ENCODE data around the gene EFR3B. TPM values are rescaled to one million over a fixed set of nuclear protein-coding genes. Genes with fewer than 3 reads are reported as not detected.

Gene EFR3B
- total RNA-seq, 4 donors from 2014 or later = 0.40 to 1.2 (median 0.65) TPM

DNA sequence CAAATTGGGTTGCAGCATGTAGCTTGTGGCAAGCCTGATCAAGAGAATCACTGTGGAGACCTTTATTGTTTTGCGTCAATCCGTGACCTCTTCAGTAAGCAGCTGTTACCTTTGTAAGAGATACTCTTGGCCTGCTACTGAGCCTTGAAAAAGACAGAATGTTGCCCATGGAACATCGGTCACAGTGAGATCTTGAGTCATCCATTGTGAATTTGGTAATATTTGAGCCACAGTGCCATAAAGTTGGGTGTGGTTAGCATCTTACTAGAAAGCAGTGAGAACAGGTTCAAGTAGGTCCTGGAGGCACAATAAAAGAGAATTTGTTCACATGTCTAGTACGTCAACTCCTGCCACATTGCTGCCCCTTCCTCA, 12.7 kb upstream of the EFR3B start:
- TF ChIP-seq, protein P1, sequence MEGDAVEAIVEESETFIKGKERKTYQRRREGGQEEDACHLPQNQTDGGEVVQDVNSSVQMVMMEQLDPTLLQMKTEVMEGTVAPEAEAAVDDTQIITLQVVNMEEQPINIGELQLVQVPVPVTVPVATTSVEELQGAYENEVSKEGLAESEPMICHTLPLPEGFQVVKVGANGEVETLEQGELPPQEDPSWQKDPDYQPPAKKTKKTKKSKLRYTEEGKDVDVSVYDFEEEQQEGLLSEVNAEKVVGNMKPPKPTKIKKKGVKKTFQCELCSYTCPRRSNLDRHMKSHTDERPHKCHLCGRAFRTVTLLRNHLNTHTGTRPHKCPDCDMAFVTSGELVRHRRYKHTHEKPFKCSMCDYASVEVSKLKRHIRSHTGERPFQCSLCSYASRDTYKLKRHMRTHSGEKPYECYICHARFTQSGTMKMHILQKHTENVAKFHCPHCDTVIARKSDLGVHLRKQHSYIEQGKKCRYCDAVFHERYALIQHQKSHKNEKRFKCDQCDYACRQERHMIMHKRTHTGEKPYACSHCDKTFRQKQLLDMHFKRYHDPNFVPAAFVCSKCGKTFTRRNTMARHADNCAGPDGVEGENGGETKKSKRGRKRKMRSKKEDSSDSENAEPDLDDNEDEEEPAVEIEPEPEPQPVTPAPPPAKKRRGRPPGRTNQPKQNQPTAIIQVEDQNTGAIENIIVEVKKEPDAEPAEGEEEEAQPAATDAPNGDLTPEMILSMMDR (IDR thresholded peaks at IDR 0.05) = no peak
- TF ChIP-seq POLR2A (IDR thresholded peaks at IDR 0.05) = no peak

DNA sequence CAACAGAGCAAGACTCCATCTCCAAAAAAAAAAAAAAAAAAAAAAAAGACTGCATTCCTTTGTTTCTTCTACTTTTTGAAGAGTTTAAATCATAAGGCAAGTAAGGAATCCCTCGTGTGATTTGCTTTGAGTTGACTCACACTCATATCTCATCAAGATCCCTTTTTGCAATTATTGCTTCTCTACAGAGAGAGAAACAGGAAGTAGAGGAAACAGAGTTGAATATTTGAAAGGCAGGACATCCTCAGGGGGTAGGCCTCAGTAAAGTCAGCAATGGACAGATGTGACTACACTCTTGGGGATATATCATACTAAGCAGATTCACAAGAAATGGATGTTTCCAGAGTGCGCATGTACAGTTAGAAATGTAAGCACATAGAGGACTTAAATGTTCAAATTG, 11.2 kb upstream of the EFR3B start:
- Histone ChIP-seq H3K4me3 (no peak overlapping the region), H3K27me3 (no peaks in the 10 kb centered on the region), H3K4me1 (no peaks in the 10 kb centered on the region), H3K9me3 (no peaks in the 10 kb centered on the region), H3K36me3 (no peaks in the 10 kb centered on the region), H3K27ac (no peak overlapping the region)
- no peak for DNase-seq
- no peak for TF ChIP-seq POLR2A (IDR thresholded peaks at IDR 0.05)
- TF ChIP-seq, protein P1 (IDR thresholded peaks at IDR 0.05) = no peak

More for the DNA sequence above, 12.7 kb upstream of the EFR3B start:
- H3K4me1 ChIP-seq = no peaks in the 10 kb centered on the region
- H3K9me3 ChIP-seq = no peaks in the 10 kb centered on the region
- no peak overlapping the region for H3K27ac ChIP-seq
- no peak overlapping the region for H3K4me3 ChIP-seq
- no peaks in the 10 kb centered on the region for H3K27me3 ChIP-seq
- no peaks in the 10 kb centered on the region for H3K36me3 ChIP-seq
- no peak for DNase-seq

DNA sequence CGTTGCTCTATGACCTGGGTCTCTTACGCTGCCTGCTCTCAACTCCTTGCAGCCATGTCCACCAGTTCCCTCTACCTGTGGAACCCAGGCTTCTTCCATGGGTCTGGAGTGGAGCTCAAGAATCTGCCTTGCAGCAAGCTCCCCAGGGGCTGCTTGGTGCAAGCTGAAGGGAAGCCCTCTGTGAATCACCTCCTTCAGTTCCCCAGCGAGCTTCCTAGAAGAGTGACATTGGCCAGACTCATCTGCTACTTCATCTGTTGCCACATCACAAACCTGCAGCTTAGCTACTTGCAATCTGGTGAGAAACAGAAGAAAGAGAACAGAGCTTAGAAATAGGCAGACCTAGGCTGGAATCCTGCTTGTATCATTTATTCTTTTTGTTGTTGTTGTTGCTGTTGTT, 9.8 kb upstream of the EFR3B start:
- H3K4me1 ChIP-seq = no peaks in the 10 kb centered on the region
- H3K4me3 ChIP-seq = no peak overlapping the region
- no peak overlapping the region for H3K27ac ChIP-seq
- H3K9me3 ChIP-seq = no peaks in the 10 kb centered on the region
- H3K27me3 ChIP-seq = no peaks in the 10 kb centered on the region
- TF ChIP-seq, protein P1 (IDR thresholded peaks at IDR 0.05) = no peak
- no peak for TF ChIP-seq POLR2A (IDR thresholded peaks at IDR 0.05)
- DNase-seq = no peak
- H3K36me3 ChIP-seq = no peaks in the 10 kb centered on the region

DNA sequence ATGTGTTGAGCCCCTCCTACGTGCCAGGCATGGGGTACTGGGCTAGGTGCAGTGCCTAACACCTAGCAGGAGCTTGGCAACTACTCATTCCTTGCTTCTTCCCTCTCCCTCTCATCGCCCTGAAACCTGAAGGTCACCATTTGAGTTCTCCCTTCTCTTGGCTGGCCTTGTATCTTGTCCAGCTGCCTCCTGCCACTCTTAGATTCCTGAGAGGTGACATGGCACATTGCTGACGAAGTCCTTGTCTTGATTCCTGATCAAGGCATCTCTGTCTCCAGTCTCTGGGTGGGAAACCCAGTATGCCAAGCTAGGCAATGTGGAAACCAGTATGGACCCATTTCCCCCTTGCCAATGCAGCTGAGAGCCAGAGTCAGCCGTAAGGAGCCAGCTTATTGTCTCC, 9.0 kb upstream of the EFR3B start:
- no peak for DNase-seq
- no peak overlapping the region for H3K27ac ChIP-seq
- H3K4me1 ChIP-seq = no peaks in the 10 kb centered on the region
- H3K4me3 ChIP-seq = no peak overlapping the region
- no peak for TF ChIP-seq POLR2A (IDR thresholded peaks at IDR 0.05)
- TF ChIP-seq, protein P1 (IDR thresholded peaks at IDR 0.05) = no peak
- H3K36me3 ChIP-seq = no peaks in the 10 kb centered on the region
- no peaks in the 10 kb centered on the region for H3K9me3 ChIP-seq
- H3K27me3 ChIP-seq = no peaks in the 10 kb centered on the region

DNA sequence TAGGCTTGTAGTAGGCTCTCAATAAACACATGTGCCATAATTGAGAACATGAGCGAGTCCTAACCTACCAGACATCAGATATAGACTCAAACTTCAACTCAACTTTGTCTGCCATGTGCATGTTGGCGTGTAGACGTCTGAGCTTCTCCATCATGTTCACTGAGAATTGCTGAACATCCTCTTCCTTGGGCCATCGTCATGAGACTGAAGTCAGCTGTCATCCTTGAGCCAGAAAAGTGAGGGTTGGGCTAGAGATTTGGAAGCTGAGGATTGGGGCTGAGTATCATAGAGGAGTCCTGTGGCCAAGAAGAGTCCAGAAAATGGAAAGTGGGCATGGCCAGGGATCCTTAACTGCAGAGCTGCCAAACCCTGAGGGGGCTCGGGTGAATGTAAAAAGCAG, 7.8 kb upstream of the EFR3B start:
- no peaks in the 10 kb centered on the region for H3K4me1 ChIP-seq
- no peak overlapping the region for H3K27ac ChIP-seq
- no peaks in the 10 kb centered on the region for H3K36me3 ChIP-seq
- no peaks in the 10 kb centered on the region for H3K9me3 ChIP-seq
- DNase-seq = no peak
- TF ChIP-seq POLR2A (IDR thresholded peaks at IDR 0.05) = no peak
- TF ChIP-seq, protein P1 (IDR thresholded peaks at IDR 0.05) = no peak
- no peak overlapping the region for H3K4me3 ChIP-seq
- H3K27me3 ChIP-seq = no peaks in the 10 kb centered on the region

DNA sequence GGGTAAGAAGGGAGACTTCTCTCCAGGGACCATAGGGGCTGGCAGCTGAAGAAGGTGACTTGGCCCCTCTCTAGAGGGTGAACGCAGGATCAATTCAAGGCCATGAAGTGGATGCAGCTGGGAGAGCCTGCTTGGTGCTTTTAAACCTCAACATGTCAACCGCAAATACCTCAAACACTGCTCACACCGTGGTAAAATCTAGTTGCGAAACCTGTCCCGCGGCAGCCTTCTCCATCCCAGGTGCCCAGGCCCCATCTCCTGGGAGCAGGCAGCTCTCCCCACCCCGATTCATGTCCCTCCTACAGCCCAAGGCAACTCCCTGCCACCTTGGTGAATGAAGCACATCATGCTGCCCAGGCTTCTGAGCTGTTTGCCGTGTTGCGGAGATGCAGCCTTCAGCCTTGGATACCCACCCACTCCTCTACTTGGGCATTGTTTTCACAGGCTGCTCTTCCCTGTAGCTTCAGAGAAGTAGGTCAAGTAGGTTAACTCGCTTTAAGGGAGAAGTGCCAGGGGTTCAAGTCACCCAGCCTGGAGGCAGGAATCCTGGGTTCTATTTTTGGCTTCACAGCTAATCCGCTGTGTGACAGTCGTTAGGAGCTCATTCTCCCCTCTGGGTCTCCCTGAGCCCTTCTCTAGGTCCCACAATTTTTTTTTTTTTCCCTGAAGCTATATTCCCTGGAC, 6.2 kb upstream of the EFR3B start:
- H3K36me3 ChIP-seq = no peaks in the 10 kb centered on the region
- no peak overlapping the region for H3K27ac ChIP-seq
- no peak for DNase-seq
- TF ChIP-seq, protein P1 (IDR thresholded peaks at IDR 0.05) = no peak
- no peak for TF ChIP-seq POLR2A (IDR thresholded peaks at IDR 0.05)
- no peak overlapping the region for H3K4me3 ChIP-seq
- no peaks in the 10 kb centered on the region for H3K27me3 ChIP-seq
- H3K4me1 ChIP-seq = no peaks in the 10 kb centered on the region
- no peaks in the 10 kb centered on the region for H3K9me3 ChIP-seq
